ENCODE measurements around the gene RPS6KA2.

RPS6KA2 gene

GRCh38 chr6:166612471-166612881, 14.6 kb downstream of the RPS6KA2 start:
- no peak for DNase-seq

DNA sequence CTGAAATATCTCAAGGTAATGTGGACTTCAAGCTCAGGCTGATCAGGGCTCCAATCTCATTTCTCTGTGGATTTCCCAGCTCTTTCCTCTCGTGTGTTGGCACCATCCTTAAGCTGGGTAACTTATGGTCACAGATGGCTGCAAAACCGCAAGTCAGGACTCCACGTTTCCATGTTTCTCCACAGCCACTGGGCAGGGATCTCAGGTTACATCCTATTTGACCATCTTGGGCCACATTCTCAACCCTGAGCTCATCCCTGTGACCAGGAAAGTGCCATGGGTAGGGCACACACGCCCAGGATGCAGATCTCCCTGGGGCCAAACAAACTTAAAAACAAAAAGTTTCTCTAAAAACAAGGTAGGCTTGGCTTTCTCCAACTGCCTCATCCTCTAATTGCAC, 15.4 kb downstream of the RPS6KA2 start:
- no peak for DNase-seq

GRCh38 chr6:166610069-166610468, 17.0 kb downstream of the RPS6KA2 start:
- DNase-seq: no peak

GRCh38 chr6:166608774-166609173, 18.3 kb downstream of the RPS6KA2 start:
- DNase-seq: no peak

GRCh38 chr6:166605752-166606151, 21.3 kb downstream of the RPS6KA2 start:
- DNase-seq: no peak

DNA sequence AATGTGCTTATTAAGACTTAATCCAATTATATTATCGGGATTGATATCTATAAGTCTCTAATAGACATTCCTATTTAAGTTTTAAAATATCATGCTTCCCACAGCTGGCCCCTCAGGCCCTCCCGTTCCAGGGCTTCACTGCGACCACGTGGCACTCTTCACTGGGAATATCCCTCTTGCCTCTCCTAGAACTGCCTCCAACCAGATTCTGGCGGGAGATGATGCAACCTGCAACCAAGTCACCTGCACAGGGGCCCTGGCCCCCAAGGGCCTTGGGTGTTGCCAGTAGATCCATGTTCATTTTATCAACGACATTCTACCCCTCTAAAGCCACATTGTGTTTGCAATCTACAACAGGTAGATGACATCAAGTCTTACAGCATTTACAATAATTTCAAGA, 22.1 kb downstream of the RPS6KA2 start:
- DNase-seq: no peak

DNA sequence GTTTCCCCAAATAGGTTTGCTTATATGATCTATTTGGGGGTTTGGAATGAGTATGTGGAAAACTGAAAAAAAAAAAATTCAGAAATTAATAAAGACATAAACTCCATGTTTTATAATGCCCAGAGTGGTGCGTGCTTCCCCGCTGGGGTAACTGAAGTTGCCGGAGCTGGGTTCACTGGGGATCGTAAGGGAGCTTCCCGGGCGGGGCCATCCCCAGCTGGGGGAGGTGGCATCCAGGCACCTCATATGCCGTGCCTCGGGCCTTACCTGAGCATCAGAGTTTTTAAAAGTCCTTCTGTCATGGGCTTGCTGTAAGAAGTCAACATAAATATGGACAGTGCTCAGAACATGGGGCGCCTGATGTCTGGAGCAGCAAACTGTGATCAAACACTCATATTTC, 22.7 kb downstream of the RPS6KA2 start:
- DNase-seq: no peak

DNA sequence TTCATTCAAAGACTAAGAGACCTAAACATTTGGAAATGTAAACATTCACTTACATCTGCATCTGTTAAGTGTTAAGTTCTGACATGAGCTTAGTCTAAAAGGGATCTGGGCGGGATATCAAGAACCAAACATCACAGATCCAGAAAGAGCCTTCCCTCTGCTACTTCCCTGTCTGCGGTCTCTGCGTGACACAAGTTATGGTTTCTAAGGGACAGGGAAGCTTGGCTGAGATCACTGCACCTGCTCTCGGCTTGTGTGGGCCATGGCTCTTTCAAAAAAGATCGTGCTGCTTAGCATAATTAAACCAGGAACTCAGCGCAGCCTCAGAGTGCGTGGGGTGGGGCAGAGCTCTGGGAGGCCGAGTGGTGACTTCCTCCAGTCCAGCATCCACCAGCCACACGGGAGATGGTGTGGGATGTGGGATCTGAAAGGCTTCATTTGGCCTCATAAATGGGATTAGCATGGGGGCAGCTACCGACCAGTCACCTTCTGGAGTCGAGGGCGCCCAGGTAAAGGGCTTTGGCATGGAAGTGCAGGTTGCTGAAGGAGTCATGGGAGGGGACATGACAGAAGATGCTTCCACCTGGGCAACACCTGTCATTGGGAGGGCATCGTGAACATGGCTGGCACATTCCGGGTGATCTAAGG, 23.9 kb downstream of the RPS6KA2 start:
- DNase-seq: no peak

DNA sequence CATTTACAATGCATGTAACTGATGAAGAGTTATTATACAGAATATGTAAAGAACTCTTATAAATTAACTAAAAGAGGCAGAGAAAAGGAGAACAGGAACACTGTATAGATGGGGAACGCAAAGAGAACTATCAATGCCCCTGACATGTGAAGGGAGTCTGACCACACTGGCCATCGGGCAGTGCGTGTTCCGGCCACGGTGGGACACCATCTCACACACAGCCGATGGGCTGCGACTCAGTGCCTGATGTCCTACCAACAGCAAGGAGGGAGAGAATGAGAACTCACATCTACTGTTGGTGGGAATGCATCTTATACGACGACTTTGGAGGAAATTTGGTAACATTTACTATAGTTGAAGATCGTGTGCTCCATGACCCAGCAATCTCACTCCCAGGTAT, 25.1 kb downstream of the RPS6KA2 start:
- DNase-seq: no peak

DNA sequence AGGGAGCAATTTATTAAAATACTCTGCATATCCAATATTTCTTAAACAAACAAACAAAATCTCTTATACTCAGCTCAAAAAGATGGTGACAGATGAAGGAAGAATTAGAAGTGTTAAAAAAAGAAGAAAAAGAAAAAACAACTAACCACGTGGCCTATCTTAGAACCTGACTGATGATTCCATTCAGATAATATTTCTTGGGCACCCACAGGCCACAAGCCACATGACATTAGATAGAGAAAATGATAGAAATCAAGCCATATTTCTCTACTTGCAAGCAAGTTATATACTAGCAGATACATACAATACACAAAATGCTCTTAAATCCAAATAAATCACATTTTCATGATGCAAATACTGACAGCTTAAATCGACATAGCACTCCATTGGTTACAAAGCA, 26.1 kb downstream of the RPS6KA2 start:
- DNase-seq: no peak

DNA sequence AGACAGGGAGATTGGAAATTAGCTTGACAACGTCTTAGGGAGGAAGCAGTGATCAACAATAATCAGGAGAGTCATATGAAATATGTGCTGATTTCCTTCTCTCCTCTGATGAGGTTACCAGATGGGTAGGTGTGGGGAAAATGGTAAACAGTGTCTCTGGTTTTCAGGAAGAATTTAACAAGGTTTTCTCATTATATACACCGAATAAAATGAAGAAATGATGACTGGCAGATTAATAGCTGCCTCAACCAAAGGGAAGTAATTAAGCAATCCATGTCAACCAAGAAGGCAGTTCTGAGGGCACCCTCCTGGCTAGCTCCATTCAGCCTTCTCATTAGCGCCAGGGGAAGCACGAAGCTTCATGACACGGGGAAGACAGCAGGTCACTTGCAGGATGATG, 27.8 kb downstream of the RPS6KA2 start:
- DNase-seq: no peak

DNA sequence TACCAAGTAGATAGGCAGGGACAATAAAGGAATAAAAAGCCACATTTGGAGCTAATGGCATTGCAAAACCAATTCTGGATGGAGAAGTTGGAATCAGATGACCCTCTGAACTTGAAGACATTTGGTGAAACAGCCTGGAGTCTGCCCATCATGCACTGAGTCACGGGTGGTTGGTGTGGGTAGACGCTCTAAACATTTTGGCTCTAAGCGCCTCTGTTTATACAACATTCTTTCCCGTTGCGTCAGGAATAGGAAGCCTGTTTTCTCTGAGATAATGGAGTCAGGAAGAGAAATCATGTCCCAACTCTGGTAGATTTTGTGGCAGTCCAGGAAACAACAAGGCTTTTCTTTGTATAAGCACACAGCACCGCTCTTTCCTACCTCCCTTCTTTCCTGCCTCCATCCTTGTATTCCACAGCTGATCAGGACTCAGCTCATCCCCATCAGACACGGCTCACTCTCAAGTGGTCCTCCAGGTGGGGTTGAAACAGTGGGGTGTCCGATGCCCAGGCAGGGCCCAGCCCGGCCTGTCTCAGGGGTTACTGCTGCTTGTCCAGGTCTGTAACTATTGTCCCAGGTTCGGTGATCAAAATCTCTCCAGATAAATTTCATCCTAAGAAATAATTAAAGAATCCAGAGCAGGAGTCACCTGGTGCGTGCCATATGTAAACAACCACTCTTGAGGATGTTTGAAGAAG, 28.5 kb downstream of the RPS6KA2 start:
- no peak for DNase-seq

DNA sequence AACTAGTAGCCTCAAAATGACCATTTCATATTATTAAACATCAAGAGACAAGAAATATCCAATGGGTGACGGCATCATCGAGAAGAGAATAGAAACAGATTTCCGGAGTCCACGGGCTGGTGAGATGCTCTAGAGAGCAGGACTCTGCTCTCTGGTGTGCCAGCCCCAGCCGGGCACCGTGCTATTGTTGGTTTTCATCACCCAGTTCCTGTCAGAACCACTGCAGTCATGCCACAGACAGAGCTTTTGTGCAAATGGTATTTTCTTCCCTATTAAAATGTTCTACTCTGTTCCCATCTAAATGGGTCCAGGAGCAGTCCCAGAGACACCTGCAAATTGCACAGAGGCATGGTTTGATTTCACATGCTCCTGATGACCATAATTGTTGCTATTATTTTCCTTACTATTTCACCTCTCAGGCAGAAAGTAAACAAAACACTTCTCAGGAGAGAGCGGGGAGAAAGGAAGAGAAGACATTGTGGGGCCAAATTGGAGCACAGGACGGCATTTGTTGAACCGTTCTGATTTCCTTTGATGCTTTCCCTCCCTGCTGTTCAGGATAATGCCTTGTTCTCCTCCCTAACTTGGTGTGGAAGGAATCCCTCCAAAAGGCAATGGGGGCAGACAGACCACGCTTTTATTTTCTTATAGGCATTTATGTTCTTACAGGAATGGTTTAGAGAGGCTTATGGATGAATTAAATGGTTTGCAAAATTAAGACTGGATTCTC, 29.2 kb downstream of the RPS6KA2 start:
- DNase-seq: no peak

DNA sequence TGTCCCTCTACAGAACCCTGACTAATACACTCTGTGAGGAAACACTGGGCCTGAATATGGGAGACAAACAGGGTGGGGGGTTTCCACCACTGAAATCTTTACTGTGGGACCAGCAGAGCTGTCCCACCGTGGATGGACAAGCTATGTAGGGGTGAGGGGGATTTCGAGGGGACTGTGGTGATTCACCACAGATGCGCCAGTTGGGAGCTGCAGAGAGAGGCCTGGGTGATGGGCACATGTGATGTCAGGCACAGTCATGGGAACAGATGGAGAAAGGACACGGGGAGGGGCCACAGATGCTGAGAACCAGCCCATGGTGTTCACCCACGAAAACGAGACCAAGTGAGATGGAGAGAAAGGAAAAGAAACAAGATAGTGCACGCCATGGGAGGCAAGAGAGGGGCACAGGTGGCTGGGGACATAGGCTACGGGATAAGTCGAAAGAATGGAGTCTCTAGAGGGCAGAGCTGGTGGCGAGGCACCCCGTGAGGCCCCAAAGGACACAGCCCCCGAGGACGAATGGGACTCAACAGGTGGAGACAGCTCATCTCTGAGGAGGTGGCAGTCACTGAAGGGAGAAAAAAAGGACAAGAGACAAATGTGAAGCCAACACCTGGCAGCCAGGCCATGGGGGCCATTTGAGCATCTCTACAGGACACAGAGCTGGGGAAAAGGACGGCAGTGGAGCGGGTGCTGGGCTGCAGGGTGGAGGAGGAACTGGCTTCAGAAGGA, 30.1 kb downstream of the RPS6KA2 start:
- no peak for DNase-seq

GRCh38 chr6:166595949-166596348, 31.1 kb downstream of the RPS6KA2 start:
- DNase-seq: no peak

DNA sequence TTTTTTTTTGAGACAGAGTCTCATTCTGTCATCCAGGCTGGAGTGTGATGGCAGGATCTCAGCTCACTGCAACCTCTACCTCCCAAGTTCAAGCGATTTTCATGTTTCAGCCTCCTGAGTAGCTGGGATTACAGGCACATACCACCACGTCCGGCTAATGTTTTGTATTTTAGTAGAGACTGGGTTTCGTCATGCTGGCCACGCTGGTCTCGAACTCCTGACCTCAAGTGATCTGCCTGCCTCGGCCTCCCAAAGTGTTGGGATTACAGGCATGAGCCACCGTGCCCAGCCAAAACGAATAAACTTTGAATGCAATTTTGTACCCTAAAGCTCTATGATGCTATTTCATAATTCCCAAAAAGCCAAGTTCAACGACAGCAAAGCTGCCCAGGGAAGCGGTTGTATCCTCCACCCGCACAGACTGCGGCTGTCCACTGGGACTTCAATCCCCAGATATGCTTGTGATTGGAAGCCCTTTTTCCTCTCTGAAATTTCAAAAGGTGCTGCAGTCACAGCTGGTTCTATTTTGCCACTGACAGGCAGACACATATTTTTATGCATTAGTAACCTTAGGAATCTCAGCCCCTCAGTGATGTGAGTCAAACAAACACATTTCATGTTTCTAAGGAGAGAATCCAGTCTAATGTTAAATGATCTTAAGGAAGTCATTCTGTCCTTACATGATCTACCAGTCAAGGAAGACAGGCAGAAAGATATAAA, 31.8 kb downstream of the RPS6KA2 start:
- no peak for DNase-seq

GRCh38 chr6:166592821-166593220, 34.2 kb downstream of the RPS6KA2 start:
- DNase-seq: no peak

- DNase-seq: no peak
Observed at GRCh38 chr6:166591961-166592520, 35.0 kb downstream of the RPS6KA2 start.

- DNase-seq: no peak
Observed at GRCh38 chr6:166591026-166591425, 36.0 kb downstream of the RPS6KA2 start.

DNA sequence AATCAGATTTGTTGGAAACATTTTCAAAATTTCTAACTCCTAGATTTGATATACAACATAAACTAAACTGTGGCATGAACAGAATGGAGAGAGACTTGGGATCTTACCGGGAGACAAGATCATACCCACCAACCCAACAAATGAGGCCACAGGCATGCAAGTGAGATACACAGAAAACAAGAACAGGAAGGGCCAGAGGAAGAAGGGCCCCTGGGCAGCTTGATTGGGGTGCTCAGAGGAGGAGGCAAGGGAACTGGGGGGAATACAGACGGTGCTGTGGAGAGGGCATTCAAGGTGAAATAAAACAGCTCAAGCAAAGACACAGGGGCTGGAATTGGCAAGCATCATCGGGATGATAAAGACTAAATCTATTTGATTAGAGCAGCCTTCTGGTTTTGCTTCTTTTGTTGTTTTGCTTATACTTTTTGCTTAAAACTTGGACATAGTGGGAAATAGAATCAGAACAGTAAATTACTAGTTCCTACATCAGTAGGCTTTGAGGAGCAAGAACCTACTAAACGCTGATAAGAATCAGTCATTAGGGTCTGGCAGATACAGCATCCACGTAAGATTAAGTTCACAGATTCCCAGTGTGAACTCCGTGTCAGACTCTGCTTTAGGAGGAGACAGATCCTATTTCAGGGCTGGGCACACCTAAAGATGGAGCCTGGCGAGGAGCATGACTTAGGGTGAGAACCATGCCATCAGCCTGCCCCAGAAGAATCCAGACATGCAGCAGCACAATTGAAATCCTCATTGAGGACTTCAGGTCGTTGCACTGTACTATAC, 37.1 kb downstream of the RPS6KA2 start:
- no peak for DNase-seq

GRCh38 chr6:166589337-166589731, 37.7 kb downstream of the RPS6KA2 start:
- no peak for DNase-seq
